SK-N-SH treated with all-trans-retinoic acid at 6 μM for 48 hours (cell line): ENCODE measurements around the gene FGF22.

Source experiments
- ARNTL ChIP-seq: fragments of 450-650 bp; formaldehyde crosslinking; IDR thresholded peaks from 2 replicates; pipeline ENCODE4 v1.5.0; 2020; ENCODE audit warnings: low read depth, mild to moderate bottlenecking, moderate library complexity, borderline replicate concordance
- BACH2 ChIP-seq: fragments of 250-450 bp; sonication (Bioruptor Pico); IDR thresholded peaks from 2 replicates; pipeline ENCODE4 v1.9.0; 2021; ENCODE audit warnings: mild to moderate bottlenecking, borderline replicate concordance
- CREB5 ChIP-seq: fragments of 250-450 bp; sonication (Bioruptor Pico); IDR thresholded peaks from 2 replicates; pipeline ENCODE4 v1.5.1; 2020; ENCODE audit warnings: low read depth, mild to moderate bottlenecking, moderate library complexity
- CSDC2 ChIP-seq: fragments of 250-450 bp; sonication (Bioruptor Pico); IDR thresholded peaks from 2 replicates; pipeline ENCODE4 v1.5.0; 2020; ENCODE audit warnings: mild to moderate bottlenecking, moderate library complexity
- PATZ1 ChIP-seq: fragments of 250-450 bp; sonication (Bioruptor Pico); IDR thresholded peaks from 2 replicates; pipeline ENCODE4 v1.8.0; 2020; ENCODE audit warnings: mild to moderate bottlenecking, moderate library complexity, borderline replicate concordance
- POU6F1 ChIP-seq: fragments of 250-450 bp; sonication (Bioruptor Pico); IDR thresholded peaks from 2 replicates; pipeline ENCODE4 v1.8.0; 2021; ENCODE audit warnings: low read depth, mild to moderate bottlenecking, moderate library complexity, borderline replicate concordance
- RARB ChIP-seq: fragments of 250-450 bp; sonication (Bioruptor Pico); IDR thresholded peaks from 2 replicates; pipeline ENCODE4 v1.8.0; 2021; ENCODE audit warnings: mild to moderate bottlenecking, moderate library complexity
- SNAI2 ChIP-seq: fragments of 250-450 bp; sonication (Bioruptor Pico); IDR thresholded peaks from 2 replicates; pipeline ENCODE4 v1.5.0; 2020; ENCODE audit warnings: mild to moderate bottlenecking, moderate library complexity
- TOX ChIP-seq: fragments of 250-450 bp; sonication (Bioruptor Pico); IDR thresholded peaks from 2 replicates; pipeline ENCODE4 v1.8.0; 2021; ENCODE audit warnings: mild to moderate bottlenecking, moderate library complexity, borderline replicate concordance
- TSHZ2 ChIP-seq: fragments of 250-450 bp; sonication (Bioruptor Pico); IDR thresholded peaks from 2 replicates; pipeline ENCODE4 v1.5.0; 2020; ENCODE audit warnings: mild to moderate bottlenecking, moderate library complexity
- ZC3H10 ChIP-seq: fragments of 250-450 bp; sonication (Bioruptor Pico); IDR thresholded peaks from 2 replicates; pipeline ENCODE4 v1.5.1; 2021; ENCODE audit warnings: mild to moderate bottlenecking, moderate library complexity
- ZFP30 ChIP-seq: fragments of 450-650 bp; formaldehyde crosslinking; IDR thresholded peaks from 2 replicates; pipeline ENCODE4 v1.5.0; 2022; ENCODE audit warnings: mild to moderate bottlenecking, moderate library complexity
- ZNF8 ChIP-seq: fragments of 450-650 bp; formaldehyde crosslinking; IDR thresholded peaks from 2 replicates; pipeline ENCODE4 v1.5.0; 2020; ENCODE audit warnings: mild to moderate bottlenecking, moderate library complexity

- no peak for TF ChIP-seq TSHZ2 (CRISPR knock-in tag)
- no peak for TF ChIP-seq CREB5 (CRISPR knock-in tag)
- TF ChIP-seq ZC3H10, result no peak
- TF ChIP-seq ARNTL (CRISPR knock-in tag), result no peak
- no peak for TF ChIP-seq ZNF8 (CRISPR knock-in tag)
- TF ChIP-seq PATZ1 (CRISPR knock-in tag), result no peak
- no peak for TF ChIP-seq CSDC2 (CRISPR knock-in tag)
- no peak for TF ChIP-seq RARB (CRISPR knock-in tag)
- TF ChIP-seq TOX, result no peak
- no peak for TF ChIP-seq SNAI2 (CRISPR knock-in tag)
- no peak for TF ChIP-seq ZFP30 (CRISPR knock-in tag)
- no peak for TF ChIP-seq POU6F1 (CRISPR knock-in tag)
- no peak for TF ChIP-seq BACH2
Measured at GRCh38 chr19:612941-613340, 26.7 kb upstream of the FGF22 start.
